ENCODE data around the gene LRRC36.

Gene LRRC36

DNA sequence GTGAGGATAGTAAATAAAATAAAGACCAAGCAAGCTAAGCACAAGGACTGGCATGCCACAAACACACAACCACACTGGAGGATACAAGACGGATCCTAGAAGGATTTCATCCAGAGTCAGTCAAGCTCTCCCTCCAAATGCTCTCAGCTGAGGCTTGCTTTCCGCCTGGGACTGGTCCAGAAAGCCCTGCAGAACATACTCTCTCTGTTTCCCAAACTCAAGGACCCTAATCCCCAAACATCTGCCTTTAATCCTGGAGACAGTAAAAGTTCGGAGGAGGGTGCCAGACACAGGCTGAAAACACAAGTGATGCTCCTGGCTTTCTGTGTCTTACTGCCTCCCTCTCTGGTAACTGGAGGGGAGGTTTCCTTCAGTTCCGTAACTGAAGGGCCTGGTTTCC lies 99.0 kb downstream of the LRRC36 start:
- TF ChIP-seq, protein P1, sequence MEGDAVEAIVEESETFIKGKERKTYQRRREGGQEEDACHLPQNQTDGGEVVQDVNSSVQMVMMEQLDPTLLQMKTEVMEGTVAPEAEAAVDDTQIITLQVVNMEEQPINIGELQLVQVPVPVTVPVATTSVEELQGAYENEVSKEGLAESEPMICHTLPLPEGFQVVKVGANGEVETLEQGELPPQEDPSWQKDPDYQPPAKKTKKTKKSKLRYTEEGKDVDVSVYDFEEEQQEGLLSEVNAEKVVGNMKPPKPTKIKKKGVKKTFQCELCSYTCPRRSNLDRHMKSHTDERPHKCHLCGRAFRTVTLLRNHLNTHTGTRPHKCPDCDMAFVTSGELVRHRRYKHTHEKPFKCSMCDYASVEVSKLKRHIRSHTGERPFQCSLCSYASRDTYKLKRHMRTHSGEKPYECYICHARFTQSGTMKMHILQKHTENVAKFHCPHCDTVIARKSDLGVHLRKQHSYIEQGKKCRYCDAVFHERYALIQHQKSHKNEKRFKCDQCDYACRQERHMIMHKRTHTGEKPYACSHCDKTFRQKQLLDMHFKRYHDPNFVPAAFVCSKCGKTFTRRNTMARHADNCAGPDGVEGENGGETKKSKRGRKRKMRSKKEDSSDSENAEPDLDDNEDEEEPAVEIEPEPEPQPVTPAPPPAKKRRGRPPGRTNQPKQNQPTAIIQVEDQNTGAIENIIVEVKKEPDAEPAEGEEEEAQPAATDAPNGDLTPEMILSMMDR (IDR thresholded peaks at IDR 0.05; ENCODE audit: insufficient read depth, low read depth, low read length, missing control alignments): no peak
- no peak overlapping the region for H3K4me3 ChIP-seq (ENCODE audit: low read depth, low read length)
- DNase-seq (ENCODE audit: low read depth): no peak

DNA sequence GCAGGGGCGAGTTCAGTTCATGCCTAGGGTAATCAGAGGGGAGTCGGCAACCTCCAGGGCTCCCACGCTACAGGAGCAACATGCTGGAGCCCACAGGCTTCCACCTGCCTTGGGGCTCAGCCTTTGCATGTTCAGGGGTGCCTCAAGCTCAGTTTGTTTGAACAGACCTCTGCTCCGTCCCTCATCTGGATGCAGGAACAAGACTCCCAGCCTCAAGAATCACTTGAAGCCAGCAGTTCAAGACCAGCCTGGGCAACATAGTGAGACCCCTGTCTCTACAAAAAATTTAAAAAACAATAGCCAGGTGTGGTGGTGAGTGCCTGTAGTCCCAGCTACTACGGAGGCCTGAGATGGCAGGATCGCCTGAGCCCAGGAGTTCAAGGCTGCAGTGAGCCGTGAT lies 99.4 kb downstream of the LRRC36 start:
- DNase-seq (ENCODE audit: low read depth): no peak
- TF ChIP-seq, protein P1 (IDR thresholded peaks at IDR 0.05; ENCODE audit: insufficient read depth, low read depth, low read length, missing control alignments): no peak
- no peak overlapping the region for H3K4me3 ChIP-seq (ENCODE audit: low read depth, low read length)

DNA sequence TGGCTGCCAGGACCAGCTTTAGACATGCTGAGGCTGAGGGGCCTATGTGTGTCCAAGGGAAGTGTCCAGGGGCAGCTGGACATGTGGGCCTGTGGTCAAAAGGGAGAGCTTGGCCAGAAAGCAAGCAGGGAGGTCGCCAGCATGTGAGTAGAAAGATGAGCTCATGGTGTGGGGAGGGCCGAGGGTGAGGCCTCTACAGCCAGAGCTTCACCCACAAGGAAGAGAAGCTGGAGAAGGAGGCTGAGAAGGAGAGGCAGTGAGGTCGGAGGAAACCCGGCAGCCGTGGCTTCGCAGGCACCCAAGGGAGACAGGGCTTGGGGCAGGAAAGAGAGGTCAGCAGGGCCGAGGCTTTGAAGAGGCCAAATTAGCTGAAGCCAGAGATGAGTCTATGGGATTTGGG lies 100.3 kb downstream of the LRRC36 start:
- H3K4me3 ChIP-seq (ENCODE audit: low read depth, low read length): no peak overlapping the region
- TF ChIP-seq, protein P1 (IDR thresholded peaks at IDR 0.05; ENCODE audit: insufficient read depth, low read depth, low read length, missing control alignments): no peak
- no peak for DNase-seq (ENCODE audit: low read depth)

DNA sequence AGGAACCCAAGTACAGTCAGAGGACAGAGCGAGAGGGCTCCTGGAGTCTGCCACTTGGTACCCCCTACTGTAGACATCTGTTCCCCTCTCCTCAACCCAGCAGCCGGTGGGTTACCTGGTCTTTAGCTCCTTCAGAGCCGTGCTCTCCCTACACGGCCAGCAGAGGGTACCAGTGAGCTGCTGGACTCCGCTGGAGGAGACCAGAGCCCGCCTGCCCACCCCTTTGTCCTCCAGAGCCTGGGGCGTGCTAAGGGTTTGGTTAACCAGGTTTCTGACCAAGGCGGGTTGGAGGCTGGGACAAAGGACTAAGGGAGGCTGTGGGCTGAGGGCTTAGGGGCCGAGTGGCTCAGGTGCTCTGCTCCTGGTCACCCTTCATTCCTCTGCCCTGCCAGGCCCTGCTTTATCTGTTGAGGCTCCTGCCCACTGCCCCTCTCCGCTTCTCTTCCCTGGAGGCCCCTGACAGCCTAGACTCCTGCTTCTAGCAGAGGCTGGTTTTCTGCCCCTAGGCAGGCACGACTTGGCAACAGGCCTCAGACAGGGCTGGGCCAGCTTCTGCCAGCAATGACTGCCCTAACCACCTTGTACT lies 101.6 kb downstream of the LRRC36 start:
- H3K4me3 ChIP-seq (ENCODE audit: low read depth, low read length): no peak overlapping the region
- TF ChIP-seq, protein P1 (IDR thresholded peaks at IDR 0.05; ENCODE audit: insufficient read depth, low read depth, low read length, missing control alignments): peak; percentile 91
- peak; percentile 65 for DNase-seq (ENCODE audit: low read depth)

DNA sequence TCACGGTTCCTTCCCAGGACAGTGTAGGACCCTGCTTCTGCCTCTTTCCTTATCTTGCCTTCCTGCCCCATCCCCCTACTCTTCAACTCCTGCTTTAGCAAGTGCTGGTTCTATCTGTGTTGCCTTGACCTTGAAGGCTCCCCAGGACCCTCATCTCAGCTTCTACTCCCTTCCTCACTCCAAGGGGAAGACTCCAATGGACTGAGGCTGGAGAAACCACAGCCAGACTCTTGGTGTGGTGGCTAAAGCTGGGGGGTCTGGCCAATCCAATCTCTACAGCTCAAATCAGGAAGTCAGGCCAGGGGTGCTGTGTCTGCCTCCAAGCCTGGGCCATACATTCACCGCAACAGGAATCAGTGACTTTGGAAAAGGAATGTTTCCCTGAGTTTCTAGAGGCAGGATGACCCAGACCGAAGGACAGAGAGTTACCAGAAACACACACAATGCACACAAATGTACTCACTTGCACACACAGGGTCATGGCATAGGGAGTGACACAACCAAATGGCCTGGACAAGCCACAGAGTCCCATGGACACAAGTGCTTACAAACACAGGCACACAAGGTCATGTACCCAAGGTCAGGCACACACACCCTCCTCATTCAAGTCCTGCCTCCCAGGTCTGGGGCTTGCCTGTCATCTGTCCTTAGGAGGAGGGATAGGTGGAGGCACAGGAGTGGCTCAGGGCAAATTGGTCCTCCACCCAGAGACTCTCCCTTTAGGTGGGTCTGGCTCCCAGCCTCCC lies 102.6 kb downstream of the LRRC36 start:
- TF ChIP-seq, protein P1 (IDR thresholded peaks at IDR 0.05; ENCODE audit: insufficient read depth, low read depth, low read length, missing control alignments): no peak
- no peak overlapping the region for H3K4me3 ChIP-seq (ENCODE audit: low read depth, low read length)
- no peak for DNase-seq (ENCODE audit: low read depth)

DNA sequence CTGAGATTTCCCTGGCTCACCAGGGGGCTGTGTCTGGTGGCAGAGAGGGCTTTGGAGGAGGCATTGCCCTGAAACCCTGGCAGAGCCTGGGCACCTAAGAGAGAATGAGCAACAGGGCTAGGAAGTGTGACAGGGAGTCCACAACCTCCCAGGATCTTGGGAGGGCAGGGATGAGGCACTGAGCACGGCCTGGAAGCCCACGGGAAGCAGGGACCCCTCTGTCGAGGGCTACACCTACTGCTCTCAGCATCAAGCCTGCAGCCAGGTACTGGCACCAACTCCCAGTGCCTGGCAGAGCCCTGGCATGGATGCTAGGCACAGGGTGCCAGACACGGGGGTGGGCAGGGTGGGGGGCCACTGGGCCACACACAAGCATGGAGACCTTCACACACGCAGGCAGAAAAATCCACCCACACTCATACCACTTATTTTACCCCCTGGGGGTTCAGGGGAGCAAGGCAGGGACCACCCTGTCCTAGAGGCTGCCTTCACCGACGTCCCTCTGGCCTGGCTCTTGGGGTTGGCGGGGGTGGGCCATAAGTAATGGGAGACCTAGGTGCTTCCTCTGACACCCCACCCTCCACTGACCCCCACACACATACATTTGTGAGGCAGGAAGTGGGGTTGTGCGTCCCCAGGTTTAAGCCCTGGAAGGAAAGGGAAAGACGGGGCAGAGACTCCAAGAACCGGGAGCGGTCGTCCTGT lies 103.3 kb downstream of the LRRC36 start:
- no peak for DNase-seq (ENCODE audit: low read depth)
- no peak overlapping the region for H3K4me3 ChIP-seq (ENCODE audit: low read depth, low read length)
- TF ChIP-seq, protein P1 (IDR thresholded peaks at IDR 0.05; ENCODE audit: insufficient read depth, low read depth, low read length, missing control alignments): no peak
